Amygdala (tissue), 56 donors: ENCODE measurements around the gene LRP1.

Source experiments
- DNase-seq, 56 donors: peaks; one replicate each; lab custom pipeline; 2025; lab: John Stamatoyannopoulos, UW

Gene LRP1

DNA sequence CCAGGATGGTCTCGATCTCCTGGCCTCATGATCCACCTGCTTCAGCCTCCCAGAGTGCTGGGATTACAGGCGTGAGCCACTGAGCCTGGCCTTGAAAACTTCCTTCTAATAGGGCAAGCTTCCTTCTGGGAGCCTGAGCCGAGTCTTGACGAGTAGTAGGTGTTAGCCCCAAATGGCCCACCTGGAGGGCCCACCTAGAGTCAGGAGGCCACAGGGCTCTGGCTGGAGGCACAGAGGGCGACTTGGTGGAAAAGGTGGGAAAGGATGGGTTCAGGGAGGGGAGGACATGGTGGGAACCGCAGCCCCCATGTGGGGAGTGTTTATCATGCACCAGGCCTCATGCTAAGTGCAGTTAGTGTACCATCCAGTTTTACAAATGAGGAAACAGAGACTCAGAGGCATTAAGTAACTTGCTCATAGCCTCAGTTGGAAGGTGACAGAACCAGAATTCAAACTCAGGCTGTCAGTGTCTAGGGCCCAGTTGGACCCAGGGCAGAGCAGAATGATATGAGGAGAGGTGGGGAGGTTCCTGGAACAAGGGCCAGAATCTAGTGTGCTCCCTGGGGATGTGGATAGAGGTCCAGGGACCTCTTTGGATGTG, 22.2 kb downstream of the LRP1 start:
- no peak for DNase-seq

DNA sequence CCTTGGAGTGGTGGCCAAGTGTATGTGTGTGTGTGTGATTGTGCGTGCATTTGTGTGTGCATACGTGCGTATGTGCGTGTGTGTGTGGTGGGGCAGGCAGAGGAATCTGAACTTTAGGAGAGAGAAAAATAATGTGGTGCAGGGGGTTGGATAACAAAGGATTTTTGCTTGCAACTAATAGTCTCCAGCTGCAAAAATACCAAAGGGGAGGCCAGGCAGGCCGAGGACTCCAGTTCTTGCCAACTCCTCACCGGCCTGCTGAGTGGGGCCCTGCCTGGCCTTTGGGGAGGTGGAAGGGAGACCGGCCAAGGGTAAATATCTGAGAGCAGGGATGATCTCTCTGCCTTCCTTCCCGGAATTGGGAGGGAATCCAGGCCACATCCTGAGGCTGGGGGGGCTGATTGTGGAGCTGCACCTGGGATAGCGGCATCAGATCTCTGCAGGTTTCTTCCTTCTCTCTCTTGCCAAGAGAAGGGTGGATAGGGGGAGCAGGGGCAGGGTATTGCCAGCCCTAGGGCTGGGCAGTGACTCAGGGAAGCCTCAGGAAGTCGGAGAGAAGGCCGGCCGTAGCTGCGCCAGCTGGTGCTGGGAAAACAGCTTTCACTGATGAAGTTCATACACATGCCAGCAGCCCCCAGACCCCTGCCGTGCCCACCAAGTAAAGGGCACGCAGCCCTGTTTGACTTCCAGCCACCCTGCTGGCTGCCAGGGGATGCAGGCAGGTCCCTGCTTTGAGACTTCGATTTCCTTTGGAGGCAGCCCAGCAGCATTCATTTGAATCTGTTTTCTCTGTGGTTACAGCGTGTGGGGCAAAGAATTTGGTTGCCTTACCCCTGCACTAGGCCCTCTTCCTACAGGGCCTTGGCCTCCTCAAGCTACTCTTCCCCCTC, 23.7 kb downstream of the LRP1 start:
- DNase-seq: peak in 3 of 56 donors; percentile 20 to 40 (median 30)

DNA sequence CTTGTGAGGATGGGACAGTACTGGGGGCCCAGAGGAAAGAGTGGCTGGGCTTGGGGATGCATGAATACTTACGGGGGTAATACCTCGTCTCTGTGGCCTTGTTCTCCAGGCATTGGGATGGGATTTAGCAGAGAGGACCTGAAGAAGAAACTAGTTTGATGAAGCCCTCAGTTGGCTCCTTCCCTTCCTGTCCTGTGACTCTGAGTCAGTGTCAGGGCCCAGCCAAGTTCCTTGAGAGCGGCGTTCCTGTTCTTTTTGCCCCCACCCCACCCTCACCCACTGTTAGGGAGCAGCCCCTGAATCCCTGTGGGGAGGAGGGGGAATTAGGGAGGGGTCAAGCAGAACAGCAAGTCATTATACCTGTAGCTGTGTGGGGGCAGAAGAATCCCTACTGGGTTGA, 24.4 kb downstream of the LRP1 start:
- DNase-seq: peak in 3 of 56 donors; percentile 15 to 38 (median 28)

DNA sequence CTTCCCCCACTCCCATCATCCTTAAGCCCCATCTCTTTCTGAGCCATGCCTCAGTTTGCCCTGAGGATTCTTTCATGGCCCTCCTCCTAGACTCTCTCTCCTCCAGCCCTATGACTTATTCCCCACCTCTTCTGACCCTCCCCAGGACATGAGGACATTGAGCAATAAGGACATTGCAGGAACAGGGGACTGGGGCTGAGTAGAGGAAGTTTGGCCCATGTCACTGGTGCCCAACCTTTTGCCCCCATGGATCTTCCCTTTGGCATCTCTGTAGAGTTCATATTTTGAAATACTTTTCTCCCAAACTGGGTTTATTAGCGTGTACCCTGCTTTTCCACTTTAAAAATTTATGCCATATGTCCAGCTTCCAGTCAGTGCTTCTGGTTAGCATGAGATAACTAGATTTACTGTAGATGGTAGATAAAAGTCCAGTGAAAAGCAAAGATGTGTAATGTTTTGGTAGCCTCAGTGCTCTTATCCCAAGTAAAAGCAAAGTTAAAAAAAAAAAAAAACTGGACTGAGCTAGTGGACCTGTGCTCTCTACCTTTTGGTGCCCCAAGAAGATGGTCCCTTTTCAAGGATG, 25.2 kb downstream of the LRP1 start:
- no peak for DNase-seq

DNA sequence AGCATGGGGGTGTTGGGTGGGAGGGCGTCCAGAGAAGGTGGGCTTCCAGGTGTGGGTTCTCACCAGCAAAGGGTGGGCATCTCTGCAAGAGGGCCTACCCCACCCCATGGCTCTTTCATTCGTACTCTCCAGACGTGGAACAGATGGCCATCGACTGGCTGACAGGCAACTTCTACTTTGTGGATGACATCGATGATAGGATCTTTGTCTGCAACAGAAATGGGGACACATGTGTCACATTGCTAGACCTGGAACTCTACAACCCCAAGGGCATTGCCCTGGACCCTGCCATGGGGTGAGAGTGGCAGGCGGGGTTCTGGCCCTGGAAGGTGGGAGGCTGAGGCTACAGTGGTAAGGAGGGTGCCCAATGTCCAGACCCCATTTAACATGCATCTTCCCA, 25.8 kb downstream of the LRP1 start:
- no peak for DNase-seq

DNA sequence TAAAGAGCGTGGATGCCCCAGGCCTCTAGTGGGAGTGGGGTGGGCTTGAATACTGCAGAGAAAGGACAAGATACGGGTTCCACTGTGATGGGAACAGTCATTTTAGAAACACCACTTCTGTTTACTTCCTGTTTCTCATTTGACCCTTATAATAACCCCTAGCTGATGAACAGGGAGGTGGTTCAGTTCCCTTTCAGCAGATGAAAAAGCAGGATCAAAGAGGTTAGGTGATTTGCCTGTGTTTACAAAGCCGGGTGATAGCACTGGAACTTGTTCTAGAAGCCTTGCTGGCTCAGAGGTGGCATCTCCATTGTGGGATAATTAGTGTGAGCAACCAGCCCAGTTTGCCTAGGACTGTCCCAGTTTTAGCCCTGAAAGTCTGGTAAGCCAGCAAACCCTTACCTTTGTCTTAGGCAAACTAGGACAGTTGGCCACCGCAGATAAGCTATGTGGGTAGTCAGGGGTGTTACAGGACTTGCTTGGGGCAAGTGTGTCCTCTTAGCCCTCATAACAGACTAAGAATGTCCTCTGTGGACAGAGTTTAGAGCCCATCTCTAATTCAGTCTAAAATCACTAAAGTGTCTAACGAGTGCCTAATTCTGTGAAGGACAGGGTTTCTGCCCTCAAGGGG, 26.6 kb downstream of the LRP1 start:
- no peak for DNase-seq

DNA sequence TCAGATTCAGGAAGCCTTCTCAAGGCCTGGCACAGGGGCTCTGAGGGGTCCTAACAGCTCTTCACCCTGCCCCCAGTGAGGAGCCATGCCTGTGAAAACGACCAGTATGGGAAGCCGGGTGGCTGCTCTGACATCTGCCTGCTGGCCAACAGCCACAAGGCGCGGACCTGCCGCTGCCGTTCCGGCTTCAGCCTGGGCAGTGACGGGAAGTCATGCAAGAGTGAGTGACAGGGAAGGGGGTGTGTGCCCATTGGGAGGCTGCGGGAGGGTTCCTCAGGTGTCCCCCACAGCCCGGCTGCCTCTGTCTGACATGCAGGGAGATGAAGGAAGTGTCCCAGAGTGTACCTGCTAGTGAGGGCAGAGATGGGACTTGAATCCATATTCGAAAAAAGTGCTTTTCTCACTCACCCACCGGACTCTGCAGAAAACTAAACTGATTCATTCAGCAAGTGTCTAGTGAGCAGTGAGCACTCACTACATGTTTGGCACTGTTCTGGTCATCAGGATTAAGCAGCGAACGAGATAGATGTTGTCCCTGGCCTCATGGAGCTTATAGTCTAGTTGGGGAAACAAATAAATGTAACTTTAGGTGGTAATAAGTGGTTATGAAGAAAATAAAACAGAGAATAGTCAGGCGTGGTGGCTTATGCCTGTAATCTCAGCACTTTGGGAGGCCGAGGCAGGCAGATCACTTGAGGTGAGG, 28.6 kb downstream of the LRP1 start:
- DNase-seq: peak in 5 of 56 donors; percentile 19 to 30 (median 23)

DNA sequence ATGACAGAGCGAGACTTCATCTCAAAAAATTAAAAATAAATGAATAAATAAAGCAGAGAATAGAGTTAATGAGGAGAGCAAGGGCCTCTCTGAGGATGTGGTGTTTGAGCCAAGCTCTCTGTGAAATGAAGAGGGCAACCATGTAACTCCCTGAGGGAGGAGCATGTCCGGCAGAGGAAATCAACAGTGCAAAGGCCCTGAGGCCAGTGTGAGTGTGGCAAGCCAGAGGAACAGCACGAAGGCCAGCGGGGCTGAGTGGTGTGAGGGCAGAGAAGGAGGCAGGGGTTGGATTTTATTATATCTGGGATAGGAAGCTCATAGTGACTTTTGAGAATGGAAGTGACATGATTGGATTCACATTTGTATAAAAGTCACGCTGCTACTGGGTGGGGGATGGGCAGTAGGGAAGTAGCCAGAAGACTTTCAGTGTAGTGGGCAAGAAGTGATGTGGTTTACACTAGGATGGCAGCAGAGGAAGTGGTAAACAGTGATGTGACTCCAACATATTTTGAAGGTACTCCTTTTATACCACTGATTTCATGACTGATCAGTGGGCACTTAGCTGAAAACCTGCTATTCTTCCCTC, 29.4 kb downstream of the LRP1 start:
- DNase-seq: peak in 1 of 56 donors; percentile 44

DNA sequence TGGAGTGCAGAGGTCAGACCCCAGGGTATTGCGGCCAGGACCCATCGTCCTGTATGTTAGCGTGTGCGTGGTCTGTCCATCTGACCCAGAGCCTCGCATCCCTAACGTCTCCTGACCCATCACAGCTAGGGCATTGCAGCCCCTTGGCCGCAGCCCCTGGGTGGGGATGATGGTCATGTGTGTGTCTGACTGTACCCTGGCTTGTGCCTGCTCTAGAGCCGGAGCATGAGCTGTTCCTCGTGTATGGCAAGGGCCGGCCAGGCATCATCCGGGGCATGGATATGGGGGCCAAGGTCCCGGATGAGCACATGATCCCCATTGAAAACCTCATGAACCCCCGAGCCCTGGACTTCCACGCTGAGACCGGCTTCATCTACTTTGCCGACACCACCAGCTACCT, 29.9 kb downstream of the LRP1 start:
- no peak for DNase-seq

DNA sequence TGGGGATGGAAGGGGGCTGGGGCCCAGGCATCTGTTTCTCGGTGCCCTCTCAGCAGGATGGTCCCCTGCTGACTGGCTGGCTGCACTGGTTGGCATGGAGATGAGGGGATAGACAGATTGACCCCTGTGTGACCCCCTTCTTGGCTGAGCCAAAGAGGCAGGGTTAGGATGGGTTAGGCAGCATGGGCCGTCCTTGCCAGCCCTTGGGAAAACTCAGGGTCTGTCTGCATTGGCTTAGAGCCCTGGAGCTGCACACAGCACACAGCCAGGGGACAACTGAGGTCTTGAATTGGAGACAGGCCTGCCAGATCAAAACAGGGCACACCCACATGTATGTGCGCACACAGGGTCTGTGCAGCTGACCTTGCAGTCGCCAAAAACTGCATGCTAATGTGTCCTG, 30.4 kb downstream of the LRP1 start:
- DNase-seq: no peak

DNA sequence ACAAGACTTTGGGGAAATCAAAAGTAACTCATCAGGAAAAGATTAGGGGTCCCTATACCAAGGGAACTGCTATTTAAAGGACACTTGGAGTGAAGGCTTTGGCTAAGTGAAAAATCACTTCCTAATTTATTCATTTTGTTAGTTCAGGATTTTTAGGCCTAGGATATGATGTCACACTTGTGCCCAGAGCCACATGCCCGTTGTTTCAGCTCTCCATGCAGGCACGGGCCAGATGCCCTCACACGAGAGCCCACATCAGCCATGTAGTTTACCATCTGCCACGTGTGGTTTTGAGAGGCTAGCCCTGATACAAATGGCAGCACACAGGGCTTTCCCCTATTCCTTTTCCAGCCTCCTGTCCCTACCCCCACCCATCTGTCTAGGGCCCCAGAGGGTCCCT, 31.0 kb downstream of the LRP1 start:
- DNase-seq: no peak

DNA sequence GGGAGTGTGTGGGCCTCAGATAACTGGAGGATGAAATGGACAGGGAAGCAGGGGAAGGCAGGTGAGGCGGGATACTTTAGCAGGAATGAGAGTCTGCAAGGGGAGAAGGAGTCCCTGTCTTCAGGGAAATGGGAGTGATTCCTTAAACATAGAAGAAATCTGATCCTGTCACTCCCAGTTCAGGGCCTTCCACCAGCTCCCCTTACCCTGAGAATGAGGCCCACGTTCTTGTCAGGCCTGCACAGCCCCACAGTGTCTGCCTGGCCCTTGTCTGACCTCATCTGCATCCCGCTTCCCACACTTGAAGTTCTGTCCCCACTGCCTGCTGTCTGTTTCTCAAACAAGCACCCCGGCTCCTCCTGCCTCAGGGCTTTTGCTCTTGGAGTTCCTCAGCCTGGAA, 31.8 kb downstream of the LRP1 start:
- DNase-seq: no peak

DNA sequence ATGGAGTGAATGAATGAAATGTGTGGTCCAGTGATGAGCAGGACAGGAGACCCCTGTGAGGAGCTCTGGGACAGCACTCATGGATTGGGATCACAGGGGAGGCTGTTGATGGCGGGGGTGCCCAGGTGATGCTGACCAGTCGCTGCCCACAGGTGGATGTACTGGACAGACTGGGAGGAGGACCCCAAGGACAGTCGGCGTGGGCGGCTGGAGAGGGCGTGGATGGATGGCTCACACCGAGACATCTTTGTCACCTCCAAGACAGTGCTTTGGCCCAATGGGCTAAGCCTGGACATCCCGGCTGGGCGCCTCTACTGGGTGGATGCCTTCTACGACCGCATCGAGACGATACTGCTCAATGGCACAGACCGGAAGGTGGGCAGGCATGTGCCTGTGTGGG, 32.5 kb downstream of the LRP1 start:
- DNase-seq: no peak

DNA sequence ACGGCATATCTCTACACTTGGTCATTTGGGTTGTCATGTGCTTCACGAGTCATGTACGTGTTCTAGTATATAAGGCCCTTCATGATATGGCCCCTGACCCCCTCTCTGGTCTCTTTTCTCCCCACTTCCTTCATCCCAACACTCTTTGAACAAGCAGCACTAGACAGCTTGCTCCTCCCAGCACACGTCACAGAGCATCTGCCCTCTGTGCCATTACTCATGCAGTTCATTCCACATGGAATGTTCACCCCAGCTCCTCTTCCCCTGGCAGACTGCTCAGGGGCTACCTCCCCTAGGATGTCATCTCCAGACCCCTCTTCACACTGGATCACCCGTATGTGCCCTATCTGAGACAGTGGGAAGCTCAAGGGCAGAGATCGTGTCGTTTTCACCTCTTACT, 33.2 kb downstream of the LRP1 start:
- DNase-seq: no peak

DNA sequence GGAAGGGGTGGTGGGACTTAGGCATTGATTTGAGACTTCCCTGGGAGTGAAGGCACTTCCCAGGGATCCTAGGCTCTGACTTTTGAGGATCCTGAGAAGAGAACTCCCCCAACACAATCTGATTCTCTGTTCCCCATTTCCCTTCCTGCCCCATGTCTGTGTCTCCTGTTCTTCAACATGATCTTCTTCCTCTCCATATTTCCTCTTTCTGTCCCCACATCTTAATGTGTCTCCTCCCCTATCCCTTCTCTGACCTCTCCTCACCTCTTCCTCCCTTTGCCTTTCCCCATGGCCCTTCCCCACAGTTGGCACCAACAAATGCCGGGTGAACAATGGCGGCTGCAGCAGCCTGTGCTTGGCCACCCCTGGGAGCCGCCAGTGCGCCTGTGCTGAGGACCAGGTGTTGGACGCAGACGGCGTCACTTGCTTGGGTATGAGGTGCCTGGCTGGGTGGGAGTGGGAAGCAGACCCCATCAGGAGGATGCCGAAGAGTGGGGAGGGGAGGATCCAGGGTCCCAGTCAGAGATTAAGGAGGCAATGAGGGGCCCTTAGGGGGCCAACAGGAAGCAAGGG, 34.4 kb downstream of the LRP1 start:
- DNase-seq: no peak

DNA sequence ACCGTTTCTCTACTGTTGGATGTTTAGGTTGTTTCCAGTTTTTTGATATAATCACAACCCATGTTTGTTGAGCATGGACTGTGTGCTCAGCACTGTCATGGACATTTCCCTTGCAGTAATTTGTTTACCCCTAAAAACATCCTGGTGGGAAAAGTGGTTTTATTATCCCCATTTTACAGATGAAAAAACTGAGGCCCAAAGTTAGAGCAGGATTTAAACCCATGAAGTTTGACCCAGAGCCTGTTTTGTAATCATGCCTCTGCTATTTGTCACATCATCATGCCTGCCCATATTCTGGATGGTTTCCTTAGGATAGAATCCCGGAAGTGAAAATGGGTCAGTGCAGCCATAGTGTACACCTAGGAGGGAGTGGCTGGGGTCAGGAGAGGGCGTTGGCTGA, 36.2 kb downstream of the LRP1 start:
- DNase-seq: no peak

DNA sequence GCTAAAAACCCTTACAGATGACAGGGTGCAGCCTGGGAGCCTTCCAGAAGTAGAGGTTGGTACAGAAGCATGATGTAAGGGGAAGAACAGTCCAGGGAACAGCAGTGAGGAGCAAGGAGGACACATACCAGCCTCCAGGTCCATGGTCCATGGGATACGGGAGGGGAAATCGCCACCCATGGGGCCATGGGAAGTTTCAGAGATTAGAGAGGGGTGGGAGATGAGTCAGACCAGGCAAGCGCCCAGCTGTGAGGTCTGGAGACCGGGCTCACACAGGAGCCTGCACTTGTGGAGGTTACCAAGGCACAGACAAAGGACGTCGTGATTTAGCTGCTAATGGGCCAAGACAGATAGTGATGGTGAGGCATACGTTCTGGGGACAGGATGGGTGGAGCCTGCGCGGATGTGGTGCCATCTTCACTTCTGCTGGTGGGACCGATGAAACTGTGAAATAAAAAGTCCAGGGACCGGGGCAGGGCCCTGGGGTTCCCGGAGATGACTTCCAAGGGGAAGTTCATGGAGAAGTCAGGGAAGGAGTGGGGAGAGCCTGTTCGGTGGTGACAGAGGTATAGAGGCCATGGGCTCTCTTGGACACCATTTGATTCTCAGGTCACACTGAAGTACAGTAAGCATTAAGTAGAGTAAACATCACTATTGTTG, 36.8 kb downstream of the LRP1 start:
- DNase-seq: no peak

DNA sequence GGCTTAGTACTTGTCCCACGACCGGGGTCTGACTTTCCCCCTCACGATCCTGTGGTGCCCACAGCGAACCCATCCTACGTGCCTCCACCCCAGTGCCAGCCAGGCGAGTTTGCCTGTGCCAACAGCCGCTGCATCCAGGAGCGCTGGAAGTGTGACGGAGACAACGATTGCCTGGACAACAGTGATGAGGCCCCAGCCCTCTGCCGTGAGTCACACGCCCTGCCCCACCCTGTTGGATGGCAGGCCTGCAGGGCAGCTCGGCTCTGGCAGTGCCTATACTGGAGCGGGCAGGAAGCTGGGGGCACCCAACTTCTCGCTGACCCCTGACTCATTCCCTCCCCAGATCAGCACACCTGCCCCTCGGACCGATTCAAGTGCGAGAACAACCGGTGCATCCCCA, 37.5 kb downstream of the LRP1 start:
- DNase-seq: no peak

DNA sequence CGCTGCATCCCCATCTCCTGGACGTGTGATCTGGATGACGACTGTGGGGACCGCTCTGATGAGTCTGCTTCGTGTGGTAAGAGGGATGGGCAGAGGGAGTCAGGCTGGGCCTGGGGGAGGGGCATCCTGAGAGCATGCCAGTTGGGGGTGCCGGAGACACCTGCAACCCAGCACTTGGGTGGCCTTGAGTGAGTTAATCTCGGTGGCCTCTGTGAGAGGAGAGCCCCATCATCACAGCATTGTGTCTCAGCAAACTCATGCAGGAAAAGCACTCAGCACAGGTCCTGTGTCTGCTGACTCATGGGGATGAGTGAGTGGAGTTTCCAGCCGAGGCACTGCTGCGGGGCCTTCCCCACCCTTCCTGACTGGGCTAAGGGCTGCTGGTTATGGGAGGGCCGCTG, 38.7 kb downstream of the LRP1 start:
- DNase-seq: no peak
